RPMI7951 (cell line): Measurements from ENCODE around the gene MRE11. TPM values are rescaled to one million over a fixed set of nuclear protein-coding genes. Genes with fewer than 3 reads are reported as not detected.

ENCODE experiments used
- DNase-seq: peaks from one replicate; pipeline ENCODE4 v3.0.0-alpha.2; 2012; ENCODE audit warnings: low read depth
- total RNA-seq: library from RNA; depleted of rRNA; stranded (reverse); fragments of >200 nt; shearing (Covaris generic); gene quantifications from 2 replicates; pipeline ENCODE4 v1.2.3, GENCODE V29; 2014; rRNA removed

Gene MRE11
- total RNA-seq, result 27.0 and 30.3 TPM in 2 replicates

DNA sequence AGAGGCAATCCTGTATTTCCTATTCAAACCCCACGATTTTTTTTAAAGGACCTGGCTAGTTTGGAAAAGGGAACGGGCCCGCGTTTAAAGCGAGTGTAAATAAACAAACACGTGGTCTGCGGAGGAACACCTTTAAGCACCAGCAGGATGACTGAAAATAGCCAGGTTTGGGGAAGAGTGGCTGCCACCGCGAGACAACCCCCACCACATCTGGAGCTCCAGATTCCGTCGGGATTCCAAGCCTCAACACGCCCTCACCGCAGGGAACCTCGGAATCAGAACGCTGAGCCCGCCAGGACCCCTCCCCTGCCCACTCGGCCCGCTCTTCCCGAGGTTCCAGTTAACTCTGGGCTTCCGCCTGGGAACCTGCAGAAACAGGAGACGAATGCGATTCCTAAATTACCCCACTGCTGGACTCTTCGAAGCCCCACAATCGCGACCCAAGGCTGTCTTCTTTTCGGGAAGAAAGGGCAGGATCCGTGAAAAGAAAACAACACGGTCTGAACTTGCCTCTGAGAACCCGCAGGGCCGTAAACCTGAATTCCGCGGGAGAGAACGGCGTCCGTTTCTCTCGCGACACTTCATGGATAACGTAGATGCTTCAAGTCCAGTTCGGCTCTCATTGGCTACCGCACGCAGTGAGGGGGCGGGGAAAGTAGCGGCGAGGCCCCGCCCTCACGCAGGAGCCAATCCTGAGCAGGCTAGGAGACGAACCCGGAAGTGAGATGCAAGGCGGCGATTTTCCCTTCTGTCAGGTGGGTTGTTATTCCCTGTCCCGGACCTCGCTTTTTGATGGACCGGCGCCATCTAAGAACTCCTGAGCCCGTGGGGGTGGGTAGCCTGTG lies at the start of gene MRE11, which contains the start of gene ANKRD49:
Gene MRE11, minus strand, starts transcription at position 564 of the 845 bp plus-strand sequence. CDS start 1,043 bp downstream, outside the sequence.
Gene ANKRD49, plus strand, starts transcription at position 704 of the 845 bp plus-strand sequence. CDS start 2,710 bp downstream, outside the sequence.
- DNase-seq, result peak; percentile 97

DNA sequence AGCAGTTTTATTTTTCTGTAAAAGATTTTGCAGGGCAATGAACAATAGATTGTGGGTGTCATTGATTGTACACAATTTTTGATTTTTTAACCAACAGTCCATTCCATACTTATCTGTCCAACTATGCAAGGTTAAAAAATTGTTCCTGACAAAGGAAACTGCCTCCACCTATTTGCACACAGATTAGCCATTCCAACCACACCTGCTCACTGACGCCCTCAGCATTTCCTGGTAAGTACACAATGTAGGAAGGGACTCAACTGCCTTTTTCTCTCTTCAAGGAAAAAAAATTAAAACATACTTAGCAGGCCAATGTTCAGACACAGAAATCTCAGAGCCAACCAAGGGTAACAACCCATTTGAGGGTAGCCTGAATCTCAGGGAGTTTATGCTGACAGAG lies 45.8 kb upstream of the MRE11 start:
- no peak for DNase-seq

- DNase-seq, result no peak
Observed at GRCh38 chr11:94537031-94537600, 43.5 kb upstream of the MRE11 start.

DNA sequence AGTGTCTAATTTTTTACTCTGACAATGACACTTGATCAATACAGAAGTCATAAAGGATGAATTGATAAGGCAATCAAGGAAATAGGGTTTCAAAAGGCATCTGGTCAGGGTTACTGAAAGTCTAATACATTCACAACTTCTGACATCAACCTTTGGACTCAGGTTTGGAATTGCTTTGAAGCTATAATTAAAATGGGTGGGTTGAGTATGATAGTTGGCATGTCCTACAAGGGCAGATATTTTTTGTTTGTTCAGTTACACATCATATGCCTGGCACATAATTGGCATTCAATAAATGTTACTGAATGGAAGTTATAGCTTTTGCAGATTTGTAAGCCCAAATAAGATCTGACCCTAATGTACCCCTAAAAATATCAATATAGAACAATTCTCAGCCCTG lies 42.7 kb upstream of the MRE11 start:
- DNase-seq, result no peak

GRCh38 chr11:94533696-94534630 lies 40.3 kb upstream of the MRE11 start:
- no peak for DNase-seq

DNA sequence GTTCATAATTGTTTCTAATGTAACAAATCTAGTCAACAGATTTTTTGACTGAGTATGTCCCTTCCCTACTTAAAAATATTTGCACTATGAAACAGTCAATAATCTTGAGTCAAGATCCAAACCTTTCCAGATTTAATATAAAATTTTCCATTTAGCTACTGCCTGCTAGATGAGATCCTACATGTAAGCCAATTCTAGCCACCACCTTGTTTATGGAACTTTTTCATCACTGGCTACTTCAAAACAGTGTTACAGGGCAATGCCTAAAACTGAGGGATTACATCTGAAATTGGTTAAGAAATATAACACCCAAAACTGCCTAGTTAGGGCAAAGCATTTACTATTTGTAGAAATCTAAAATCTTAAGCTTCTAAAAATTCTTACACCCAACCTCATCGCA lies 39.6 kb upstream of the MRE11 start:
- DNase-seq, result no peak

DNA sequence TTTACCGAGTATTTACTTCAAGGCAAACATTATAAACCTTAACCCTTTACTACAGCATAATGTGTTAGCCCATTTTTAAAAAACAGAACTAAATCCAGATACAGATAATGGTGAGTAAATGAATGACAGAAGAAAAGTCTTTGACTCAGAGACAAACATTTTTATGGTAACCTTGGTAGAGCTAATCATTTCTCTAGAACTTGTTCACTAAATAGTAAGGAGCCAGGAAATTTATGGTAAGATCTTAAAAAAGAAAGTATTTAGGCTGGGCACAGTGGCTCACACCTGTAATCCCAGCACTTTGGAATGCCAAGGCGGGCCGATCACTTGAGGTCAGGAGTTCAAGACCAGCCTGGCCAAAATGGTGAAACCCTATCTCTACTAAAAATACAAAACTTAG lies 38.6 kb upstream of the MRE11 start:
- no peak for DNase-seq

GRCh38 chr11:94528551-94528950 lies 34.9 kb upstream of the MRE11 start:
- DNase-seq, result peak; percentile 40

DNA sequence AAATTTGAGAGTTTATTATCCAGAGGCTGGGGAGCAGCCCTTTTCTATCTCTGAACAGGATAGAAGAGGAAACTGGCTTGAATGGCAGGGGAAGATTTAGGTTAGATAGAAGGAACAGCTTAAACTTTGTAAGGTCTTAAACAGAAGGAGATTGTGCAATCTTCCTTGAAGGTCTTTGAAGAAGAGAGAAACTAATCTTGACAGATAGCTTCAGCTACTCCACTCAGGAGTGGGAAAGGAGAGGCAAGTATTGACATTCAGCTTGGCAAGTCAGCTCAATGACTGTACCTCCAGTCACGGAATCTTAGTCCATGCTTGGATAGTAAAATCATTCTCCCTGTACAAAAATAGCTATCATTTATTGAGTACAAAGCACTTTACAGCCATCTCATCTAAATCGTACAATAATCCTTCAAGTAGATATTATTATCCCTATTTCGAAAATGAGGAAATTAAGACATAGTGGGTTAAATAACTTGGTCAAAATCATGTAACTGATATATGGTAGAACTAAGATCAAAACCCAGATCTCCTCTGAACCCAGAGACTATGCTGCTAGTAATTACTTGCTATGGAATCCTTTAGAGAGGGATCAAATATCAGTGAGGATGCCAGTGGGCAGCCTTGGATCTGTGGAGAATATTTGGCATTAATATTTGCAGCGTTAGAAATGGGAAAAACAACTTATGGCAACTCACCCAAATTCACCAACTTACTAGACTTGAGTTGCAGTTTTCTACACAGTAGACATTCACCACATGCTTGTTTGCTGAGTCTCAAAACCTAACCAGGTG lies 33.2 kb upstream of the MRE11 start:
- DNase-seq, result no peak

DNA sequence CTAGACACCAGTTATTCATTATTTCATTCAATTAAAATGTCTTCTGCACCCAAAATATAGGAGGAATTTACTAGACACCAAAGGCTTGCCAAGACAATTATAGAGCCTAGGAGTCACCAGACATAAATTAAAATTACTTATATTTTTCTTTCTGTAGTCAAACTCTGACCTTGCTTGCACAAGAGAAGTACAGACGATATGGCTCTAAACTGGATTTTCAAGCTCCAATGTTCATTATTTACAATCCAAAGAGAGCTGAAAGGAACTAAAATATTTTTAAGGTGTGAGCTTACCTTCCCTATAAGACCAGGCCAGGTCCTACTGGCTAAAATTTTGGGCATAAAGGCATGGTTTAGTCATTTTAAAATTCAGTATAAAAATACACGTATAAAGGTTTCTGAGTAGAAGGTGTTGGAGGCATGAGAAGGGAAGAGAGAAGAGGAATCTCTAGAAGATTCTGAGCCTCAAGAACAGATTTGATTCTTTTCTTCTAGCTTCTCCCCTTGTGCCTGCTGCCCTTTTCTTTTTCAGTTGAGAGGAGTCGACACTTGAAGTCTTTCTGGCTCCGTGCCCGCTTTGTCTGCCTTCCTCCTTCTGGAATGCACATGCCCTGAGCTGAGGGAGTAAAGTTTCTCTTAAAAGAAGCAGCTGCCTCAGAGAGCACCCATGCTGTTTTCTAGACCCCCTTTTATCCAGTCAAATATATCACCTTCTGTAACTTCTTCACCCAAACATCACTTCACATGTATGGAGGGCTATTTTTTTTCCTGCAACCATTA lies 32.1 kb upstream of the MRE11 start:
- peak; percentile 73 for DNase-seq

DNA sequence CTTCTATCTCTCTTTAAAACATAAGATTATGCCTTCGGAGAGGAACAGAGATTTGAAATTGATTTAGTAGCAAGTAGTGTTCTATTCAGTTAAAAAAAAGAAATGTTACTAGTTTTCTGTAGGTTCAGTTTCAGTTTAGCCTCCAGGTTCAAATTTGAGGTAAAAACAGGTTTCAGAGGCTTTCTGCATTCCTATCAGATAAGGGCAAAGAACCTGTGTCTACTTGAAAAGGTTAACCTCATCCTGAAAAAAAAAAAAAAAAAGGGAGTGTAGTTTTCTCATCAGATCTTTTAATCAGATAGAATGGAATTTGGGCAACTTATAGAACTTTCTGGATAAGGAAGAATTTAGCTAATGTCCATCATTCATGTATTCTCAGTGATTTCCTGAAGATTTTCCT lies 30.7 kb upstream of the MRE11 start:
- no peak for DNase-seq

- DNase-seq, result peak; percentile 34
Observed at GRCh38 chr11:94521684-94522083, 28.0 kb upstream of the MRE11 start.

GRCh38 chr11:94519478-94520084 lies 25.9 kb upstream of the MRE11 start:
- DNase-seq, result peak; percentile 33

DNA sequence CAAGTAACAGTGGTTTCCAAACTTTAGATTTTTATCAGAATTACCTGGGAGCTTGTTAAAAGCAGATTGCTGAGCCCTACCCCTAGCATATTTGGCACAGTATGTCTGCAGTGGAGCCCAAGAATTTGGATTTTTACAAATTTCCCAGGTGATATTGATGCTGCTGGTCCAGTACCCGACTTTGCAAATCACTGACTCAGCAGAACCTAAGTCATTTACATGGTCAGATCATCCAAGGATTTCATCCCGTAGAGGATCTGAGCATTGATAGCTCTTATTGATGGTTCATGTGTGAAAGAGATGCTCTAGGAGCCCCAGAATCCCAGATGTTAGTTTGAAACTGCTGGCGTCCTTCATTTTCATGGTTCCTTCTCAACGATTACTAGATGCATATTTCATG lies 24.7 kb upstream of the MRE11 start:
- DNase-seq, result no peak

DNA sequence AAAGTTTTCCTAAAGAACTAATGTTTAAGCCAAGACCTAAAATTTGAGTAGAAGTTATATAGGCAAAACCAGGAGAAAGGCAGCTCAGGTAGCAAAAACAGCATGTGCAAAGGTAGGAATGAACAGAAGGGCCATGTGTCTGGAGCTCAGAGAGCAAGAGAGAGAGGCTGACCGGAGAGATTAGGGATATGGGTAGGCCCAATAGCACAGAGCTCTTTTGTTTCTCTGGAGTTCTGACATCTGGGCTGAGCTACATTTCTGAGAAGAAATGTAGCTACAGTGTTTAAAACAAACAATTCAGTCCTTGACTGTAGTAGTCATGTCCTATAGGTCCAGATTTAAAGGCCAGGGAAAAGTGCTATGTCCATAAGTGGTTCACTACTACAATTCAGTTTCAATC lies 23.1 kb upstream of the MRE11 start:
- no peak for DNase-seq

- no peak for DNase-seq
Observed at GRCh38 chr11:94515398-94515797, 21.8 kb upstream of the MRE11 start.

DNA sequence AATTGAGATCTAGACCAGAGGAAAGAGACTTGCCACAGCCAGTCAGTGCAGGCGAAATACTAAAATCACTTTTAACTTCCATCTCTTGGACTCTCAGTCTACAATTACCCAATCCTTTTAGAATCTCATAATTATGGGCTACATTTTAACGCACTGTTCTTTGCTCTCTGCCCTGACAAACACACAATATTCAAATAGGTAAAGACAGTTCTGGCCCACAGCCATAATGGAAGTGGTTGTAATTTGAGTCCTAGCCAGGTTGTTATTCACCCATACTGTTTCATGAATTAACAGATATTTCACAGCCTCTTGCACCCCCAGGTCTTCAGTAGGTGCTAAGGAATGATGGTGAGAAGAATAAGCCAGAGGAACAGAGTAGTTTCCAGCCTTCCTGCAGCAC lies 19.4 kb upstream of the MRE11 start:
- no peak for DNase-seq

DNA sequence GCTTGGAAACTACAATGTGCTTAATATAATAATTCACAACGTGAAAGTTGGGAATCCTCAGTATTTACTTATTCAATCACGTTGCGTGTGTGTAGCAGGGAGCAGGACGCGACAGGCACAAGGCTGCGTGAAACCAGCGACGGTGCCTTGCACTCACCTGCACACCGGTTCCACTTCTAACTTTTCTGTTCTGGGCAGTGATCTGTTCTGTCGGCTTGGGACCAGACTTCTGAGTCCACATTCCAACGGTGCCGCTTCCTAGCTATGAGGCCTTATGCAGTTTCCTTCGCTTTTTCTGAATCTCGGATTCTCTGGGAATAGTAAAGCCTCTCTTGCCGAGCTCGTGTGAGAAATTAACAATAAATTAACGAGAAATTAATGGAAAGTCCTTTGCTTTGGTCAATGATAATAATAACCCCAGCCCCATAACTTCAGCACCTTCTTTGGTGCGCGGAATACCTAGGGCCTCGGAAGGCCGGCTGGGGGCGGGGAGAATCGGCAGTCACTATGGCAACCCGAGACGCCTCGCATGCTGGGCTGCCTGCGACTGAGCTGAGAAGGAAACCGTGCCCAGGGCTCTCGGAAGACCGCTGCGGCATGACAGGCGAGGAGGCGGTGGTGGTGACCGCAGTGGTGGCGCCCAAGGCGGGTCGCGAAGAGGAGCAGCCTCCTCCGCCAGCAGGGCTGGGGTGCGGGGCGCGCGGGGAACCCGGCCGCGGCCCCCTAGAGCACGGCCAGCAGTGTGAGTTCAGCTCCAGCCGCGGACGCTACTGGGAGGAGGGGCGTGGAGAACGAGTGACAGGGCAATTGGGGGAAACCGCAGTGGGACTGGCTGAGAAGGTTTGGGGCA lies 18.5 kb upstream of the MRE11 start, which contains the start of gene C11orf97:
Gene C11orf97, plus strand, starts transcription at position 530 of the 850 bp plus-strand sequence. Its CDS starts 68 bp downstream, at position 598.
- DNase-seq, result peak; percentile 70

DNA sequence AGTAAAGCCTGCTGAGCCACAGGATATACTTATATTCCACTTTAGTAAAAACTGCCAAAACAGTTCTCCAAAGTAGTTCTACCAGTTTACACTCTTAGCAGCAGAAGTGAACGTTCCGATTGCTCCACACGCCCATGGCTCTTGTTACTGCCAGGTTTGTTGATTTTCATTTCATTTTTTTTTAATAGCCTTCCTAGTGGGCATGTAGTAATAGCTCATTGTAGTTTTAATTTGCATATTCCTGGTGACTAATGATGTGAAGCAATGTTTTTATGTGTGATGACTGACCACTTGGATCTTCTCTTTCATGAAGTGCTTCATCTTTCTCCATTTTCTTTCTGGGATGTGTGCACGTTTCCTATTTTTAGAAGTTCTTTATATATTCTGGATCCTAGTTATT lies 13.8 kb upstream of the MRE11 start:
- DNase-seq, result no peak
